Epithelial cell of umbilical artery (primary cell): ENCODE data around the gene OXCT1. TPM values are rescaled to one million over a fixed set of nuclear protein-coding genes. Genes with fewer than 3 reads are reported as not detected.

ENCODE experiments used
- total RNA-seq: library from RNA; depleted of rRNA; stranded (reverse); fragments of >200 nt; gene quantifications from 2 replicates; pipeline ENCODE4 v1.2.3, GENCODE V29; 2014

Gene OXCT1
- total RNA-seq = 33.1 and 40.3 TPM in 2 replicates

GRCh38 chr5:41869724-41870626, at the start of gene OXCT1:
Gene OXCT1 (minus strand): TSS chr5:41870425. CDS start chr5:41870358, 67 bp downstream.

GRCh38 chr5:41903892-41904799, 33.9 kb upstream of the OXCT1 start, which contains the start of gene RIMOC1:
Gene RIMOC1 (plus strand): TSS chr5:41904344. CDS start chr5:41904368, 24 bp downstream.

Other genes with a start within 250 kb of the OXCT1 start
- gene RIMOC1, start 33.9 kb upstream of the OXCT1 start, total RNA-seq = 11.0 and 19.3 TPM in 2 replicates
- 7.8 and 10.2 TPM in 2 replicates for gene FBXO4, start 54.9 kb upstream of the OXCT1 start, total RNA-seq